GM21381 (cell line): ENCODE data around the gene ARHGEF10L.
"Not testable (repeated sequence)": the region's sequence is repeated elsewhere in the genome, so short reads cannot be mapped to it uniquely, and the experiment has no call there.

Experiments
- ATAC-seq: cut with Tn5 transposase; IDR thresholded peaks from one replicate; pipeline ENCODE4 v1.9.1; 2021; ENCODE audit warnings: mild to moderate bottlenecking, moderate library complexity; ENCODE audit not compliant: unreplicated experiment

ARHGEF10L gene

DNA sequence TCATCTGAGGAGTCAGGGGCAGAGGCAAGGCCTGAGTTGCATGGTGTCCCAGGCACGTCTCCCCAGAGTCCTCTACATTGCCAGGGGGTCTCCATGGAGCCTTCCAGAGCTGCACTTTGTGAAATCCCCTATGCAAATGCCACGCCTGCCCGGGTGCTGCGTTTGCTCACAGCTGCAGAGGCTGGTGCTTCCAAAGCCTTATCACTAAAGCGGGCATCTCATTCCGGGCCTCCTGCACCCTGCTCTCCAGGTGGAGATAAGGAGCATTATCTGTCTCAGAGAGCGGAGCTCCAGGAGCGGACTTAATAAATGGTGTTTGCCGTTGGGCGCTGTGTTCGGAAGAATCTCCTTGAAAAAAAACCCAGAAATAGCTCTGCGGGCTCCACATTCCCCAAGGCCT, 189.8 kb downstream of the ARHGEF10L start:
- ATAC-seq = no peak

DNA sequence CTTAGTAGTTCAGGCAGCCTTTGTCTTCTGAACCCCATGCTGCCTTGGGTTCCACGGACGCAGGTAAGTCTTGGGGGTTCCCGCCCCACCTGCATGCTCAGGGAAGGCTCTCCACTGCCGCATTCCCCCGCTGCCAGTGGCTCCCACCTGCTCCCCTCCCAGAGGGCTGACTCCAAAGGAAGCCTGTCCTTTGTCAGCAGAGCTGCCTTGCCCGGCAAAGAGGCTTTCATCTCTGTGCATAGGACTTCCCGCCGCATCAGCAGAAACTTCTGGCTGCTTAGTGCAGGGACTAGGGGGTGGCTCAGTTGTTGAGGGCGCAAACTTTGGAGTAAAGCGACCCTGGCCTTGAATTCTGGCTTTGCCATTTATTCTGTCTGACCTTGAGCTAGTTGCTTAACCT, 190.4 kb downstream of the ARHGEF10L start:
- no peak for ATAC-seq

DNA sequence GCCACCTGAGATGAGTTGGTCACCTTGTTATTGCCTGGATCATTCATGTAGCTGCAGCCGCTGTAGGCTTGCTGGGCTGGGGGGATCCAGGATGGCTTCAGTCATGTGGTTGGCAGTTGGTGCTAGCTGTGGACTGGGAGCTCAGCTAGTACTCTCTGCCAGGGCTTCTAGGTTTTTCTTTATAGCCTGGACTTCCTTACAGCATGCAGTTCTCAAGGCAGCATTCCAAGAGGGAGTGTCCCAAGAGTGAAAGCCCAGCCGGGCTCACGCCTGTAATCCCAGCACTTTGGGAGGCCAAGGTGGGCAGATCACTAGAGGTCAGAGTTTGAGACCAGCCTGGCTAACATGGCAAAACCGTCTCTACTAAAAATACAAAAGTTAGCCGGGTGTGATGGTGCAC, 192.0 kb downstream of the ARHGEF10L start:
- ATAC-seq = no peak

DNA sequence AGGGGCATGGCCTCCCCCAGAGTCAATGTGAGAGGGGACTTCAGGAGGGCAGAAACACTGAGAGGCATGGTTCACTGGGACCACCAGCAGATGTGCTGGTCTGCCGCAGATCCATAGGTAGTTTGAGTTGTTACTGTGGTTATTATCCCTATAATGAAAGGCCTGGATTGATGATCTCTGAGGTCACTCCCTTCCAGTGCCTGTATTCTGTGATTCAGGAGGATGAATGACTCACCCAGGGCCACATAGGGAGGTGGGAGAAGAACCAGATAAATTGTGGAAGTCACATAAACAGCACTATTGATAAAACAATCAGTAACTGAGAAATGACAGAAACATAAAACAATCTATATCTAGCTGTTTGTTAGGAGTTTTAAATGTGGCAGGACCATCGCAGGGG, 193.0 kb downstream of the ARHGEF10L start:
- ATAC-seq = no peak

DNA sequence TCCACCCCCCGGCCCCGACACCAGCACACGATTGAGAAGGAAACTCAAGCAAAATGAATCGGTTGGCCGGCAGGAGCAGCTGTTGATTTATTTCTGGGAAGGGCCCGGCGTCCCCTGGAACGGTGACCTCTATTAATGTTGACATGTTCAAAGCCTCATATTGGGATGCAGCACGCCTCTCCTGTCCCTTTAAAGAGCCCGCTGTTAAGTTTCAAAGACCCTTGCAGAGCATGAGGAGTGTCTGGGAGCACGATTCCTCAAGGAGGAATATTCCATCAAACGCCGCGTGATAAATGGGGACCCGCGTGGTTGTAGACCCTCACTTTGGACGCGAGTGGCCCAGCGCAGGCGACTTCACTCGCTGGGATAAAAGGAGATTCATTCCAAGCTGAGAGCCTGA, 194.2 kb downstream of the ARHGEF10L start:
- ATAC-seq = no peak

DNA sequence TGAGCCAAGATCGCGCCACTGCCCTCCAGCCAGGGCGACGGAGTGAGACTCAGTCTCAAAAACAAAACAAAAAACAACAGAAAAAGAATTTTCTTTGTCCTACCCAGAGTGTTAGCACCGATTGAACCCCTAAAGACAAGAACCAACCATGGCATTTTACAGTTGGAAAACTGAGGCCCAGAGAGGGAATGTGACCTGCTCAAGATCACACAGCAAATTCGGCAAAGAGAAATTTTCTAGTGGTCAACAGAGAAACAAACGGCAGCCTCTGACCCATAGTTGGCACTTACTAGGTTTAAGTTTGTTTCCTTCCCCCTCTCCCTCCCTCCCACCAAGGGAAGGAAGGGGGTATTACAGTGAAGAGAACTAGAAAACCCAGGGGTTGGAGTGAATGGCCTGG, 195.1 kb downstream of the ARHGEF10L start:
- ATAC-seq = no peak

DNA sequence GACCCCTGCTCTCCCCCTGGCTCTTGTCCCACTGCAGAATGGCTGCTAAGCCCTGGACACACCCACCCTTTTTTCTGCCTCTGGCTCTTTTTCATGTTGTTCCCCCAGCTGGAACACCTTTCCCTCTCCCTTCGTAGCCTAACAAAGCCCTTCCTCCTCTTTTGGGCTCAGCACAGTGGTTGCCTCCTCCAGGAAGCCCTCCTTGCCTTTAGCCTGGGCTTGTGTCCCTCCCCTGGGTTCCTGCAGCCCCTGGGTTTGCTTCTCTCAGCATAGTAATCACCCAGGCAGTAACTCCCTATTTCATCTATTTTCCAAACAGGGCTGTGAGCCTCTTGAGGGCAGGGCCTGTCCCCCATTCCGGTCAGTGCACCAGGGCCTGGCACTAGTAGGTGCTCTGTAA, 195.8 kb downstream of the ARHGEF10L start:
- no peak for ATAC-seq

DNA sequence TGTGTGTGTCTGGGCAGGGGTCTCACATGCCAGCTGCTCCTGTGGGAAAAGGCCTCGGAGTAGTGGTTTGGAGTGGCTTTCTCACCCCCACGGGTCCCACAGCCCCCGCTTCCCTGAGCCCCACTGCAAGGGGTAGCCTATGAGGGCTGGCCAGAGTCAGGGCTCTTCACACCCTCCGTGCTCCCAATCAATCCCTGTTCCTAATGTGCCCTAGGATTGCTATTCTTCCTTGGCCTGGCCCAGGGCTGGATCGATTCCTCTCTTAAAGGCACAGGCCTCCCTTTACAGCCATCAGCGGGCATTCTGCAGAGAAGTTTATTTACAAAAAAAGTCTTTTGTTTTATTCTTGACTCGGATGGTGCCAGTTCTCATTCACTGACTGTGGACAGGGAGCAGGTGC, 196.3 kb downstream of the ARHGEF10L start:
- no peak for ATAC-seq

DNA sequence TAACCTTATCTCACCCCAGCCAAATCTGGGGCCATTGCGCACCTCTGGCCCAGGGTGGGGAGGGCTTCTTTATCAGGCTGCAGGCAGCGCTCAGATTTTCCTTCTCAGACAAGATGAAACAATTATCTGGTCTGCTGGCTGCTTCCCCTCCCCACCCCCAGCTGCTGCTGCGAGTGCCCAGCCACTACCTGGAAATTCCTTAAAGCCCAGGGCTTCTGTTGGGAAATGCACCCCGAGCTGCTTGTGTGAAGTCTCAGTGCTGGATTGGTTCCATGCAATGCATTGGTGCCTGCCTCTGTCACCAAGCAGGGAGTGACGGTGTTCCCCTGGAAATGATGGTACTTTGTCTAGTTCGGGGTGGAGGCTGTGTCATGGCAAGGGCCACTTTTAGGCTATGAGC, 197.1 kb downstream of the ARHGEF10L start:
- ATAC-seq = no peak

DNA sequence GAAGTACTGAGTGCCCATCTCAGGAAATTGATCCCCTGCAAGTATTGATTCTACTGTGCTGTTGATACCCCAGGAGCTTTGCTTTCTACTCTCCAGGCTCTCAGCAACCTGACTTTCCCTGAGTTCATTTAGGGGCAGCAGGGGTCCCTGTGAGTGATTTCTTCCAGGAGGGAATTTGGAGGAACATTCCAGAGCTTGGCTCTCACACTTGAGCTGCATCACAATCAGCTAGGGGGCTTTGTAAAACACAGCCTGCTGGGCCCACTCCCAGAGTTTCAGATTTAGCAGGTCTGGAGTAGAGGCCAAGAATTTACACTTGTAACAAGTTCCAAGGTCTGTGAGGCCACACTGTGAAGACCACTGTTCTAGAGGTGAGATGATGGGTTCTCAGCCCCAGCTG, 199.6 kb downstream of the ARHGEF10L start:
- ATAC-seq = no peak

DNA sequence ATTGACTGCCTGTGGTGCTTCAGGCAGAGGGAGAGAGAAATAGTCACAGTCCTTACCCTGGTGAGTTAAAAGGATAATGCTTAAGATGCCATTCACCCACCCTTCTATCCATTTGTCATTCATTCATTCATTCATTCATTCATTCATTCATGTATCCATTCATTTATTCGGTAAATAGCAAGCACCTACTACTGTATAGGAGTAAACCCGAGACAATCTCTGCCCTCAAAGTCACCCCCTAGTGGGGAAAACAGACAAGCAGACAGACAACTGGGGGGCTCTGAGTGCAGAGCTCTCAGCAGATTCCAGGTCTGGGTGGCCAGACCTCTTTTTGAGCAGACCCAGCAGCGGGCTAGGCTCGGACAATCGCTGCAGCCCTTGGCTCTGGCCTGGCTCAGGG, 201.6 kb downstream of the ARHGEF10L start:
- ATAC-seq = no peak

DNA sequence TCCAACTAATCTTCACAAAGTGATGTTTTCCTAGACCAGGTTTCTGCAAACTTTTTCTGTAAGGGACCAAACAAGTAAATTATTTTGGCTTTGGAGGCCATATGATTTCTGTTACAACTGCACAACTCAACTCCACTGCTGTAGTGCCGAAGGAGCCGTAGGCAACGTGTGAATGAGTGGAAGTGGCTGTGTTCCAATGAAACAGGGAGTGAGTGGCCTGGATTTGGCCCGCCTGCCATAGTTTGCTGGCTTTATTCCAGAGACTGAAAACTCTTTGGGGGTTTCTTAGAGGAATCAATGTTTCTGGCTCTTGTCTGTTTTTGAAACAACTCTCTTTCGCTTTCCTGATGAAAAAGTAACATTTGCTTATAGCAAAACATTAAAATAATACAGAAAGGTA, 203.1 kb downstream of the ARHGEF10L start:
- no peak for ATAC-seq

DNA sequence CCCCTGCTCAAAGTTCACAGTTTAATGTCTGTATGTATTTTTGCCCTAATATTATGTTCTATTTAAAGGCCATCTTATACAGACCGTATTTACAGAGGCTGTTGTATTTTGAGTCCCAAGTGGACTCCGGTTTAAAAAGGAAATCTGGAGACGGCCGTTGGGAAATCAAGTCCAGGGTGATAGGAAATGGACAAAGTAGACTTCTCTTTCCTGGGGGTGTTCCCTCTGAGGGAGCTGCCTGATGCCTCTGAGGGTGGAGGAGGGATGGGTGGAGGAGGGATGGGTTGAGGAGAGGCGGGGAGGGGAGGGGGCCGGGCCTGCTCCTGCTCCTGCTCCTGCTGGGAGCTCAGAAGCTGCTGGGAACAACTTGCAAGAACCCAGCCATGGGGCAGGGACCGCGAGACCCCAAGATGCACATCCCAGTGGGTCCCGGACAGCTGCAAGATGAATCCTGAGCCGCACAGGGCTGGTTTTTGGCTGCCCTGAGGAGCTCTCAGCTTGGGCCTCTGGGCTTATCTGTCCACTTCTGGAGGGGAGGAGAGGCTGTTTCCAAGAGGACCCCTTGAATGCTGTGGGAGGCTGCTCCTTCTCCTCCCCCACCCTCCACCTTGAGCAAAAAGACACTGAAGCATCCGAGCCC, 203.6 kb downstream of the ARHGEF10L start:
- no peak for ATAC-seq

DNA sequence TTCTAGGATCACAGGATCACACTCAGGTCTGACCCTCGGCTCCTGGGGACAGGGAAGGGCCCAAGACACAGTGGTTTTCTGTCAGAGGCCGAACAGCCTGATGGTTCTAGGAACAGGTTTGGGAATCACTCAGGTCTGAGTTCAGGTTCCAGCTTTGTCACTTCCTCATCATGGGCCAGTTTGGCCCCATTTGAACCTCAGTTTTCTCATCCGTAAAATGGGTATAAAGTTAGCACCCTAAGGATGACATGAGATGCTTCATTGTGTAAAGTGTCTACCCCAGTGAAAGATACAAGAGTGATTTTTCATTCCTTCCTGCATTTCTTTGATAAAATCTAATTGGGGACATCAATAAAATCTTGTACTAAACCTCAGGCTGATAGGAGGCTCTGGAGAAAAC, 204.4 kb downstream of the ARHGEF10L start:
- ATAC-seq = no peak

DNA sequence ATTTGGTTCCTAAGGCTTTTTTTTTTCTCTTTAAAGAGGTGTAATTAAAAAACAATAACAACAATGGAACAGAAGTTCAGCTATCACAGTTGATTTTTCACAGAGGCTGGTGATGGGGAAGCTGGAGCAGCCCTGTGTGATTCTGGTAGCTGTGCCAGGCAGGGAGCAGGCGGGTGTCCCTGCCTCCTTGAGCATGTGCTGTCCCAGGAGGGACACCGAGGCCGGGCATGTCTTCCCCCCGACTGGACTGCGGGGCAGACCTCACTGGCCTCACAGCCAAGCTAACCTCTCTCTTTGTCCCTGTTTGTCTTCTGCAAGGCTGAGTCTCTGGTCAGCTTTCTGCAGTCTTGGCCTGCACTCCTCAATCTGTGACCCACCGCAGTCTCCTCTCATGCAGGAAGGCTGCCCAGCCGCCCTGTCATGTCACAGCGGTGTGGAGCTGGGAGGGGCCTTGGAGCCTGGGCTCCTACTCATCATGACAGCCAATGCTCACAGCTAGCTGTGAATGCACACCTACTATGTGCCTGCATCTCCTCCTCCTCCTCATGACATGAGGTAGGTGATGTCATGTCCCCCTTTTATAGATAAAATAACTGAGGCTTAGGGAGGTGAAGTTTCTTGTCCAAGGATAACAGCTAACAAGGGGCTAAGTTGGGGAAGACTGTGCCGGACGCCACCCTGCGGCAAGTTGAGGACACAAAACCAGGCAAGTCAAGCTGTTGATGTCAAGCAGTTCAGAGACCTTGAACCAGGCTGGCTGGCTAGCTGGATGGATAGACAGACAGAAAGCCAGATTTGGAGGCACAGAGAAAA, 205.4 kb downstream of the ARHGEF10L start:
- ATAC-seq = no peak

DNA sequence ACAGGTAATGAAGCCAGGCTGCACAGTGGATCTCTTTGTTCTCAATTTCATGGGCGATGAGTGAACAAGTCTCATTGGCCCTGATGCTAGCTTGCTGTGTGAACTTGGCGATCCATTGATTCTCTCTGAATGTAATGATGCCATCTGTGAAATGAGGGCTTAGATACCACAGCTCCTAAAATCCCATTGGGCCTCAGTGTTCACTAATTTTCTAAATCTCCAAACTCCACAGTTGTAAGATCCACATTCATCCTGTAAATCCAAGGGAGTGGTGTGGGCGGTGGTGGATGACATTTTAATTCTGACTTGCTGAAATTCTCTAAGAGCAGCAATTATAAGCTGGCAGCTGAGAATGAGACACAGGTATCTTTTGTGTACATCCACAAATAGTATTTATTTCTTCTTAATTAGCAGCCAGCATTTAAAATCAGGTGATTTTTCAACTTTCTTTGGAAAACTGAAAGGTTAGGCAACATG, 206.0 kb downstream of the ARHGEF10L start:
- no peak for ATAC-seq

DNA sequence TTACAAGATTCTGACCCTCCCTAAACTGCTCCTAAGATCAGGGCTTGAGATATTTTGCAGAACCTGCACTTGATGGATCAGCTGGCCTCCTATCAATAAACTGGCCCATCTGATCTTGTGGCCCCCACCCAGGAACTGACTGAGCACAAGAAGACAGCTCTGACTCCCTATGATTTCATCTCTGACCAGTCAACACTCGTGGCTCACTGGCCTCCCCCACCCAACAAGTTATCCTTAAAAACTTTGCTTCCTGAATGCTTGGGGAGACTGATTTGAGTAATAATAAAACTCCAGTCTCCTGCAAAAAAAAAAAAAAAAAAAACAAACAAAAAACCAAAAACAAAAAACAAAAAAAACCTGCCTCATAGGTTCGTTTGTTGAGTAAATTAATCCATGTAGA, 206.8 kb downstream of the ARHGEF10L start:
- ATAC-seq = not testable (repeated sequence)

DNA sequence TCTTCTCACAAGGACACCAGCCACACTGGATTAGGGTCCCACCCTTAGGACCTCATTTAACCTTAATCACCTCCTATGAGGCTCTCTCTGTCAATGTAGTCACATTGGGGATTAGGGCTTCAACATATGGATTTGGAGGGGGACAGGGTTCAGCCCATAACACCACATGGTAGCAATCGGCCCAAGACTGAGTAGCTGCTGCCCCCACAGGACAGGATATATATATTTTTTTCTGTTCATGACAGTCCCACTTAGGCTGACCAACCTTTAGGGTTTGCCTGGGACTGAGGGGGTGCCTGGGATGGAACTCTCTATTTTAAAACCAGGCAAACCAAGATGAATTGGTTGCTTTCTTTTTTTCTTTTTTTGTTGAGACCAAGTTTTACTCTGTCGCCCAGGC, 207.4 kb downstream of the ARHGEF10L start:
- no peak for ATAC-seq
